Measurements from ENCODE around the gene TCF3. TPM values are rescaled to one million over a fixed set of nuclear protein-coding genes. Genes with fewer than 3 reads are reported as not detected.

TCF3 gene
- total RNA-seq, 1 donor from 2014 or later = 40.4 TPM

GRCh38 chr19:1580957-1581356 is 71.5 kb downstream of the TCF3 start:
- no peak for DNase-seq

GRCh38 chr19:1580382-1580781 is 72.0 kb downstream of the TCF3 start:
- DNase-seq = no peak

GRCh38 chr19:1579222-1579621 is 73.2 kb downstream of the TCF3 start:
- DNase-seq = no peak

- DNase-seq = no peak
Measured at GRCh38 chr19:1577929-1578618, 74.3 kb downstream of the TCF3 start.

- DNase-seq = no peak
Measured at GRCh38 chr19:1577090-1577928, 75.1 kb downstream of the TCF3 start.

GRCh38 chr19:1576242-1577089 is 75.9 kb downstream of the TCF3 start:
- no peak for DNase-seq

- DNase-seq = no peak
Measured at GRCh38 chr19:1575323-1576241, 76.8 kb downstream of the TCF3 start.

GRCh38 chr19:1574354-1575136 is 77.9 kb downstream of the TCF3 start:
- no peak for DNase-seq

GRCh38 chr19:1572795-1573194 is 79.6 kb downstream of the TCF3 start:
- no peak for DNase-seq

- DNase-seq = no peak
Measured at GRCh38 chr19:1571358-1571757, 81.1 kb downstream of the TCF3 start.

- no peak for DNase-seq
Measured at GRCh38 chr19:1570836-1571235, 81.6 kb downstream of the TCF3 start.

GRCh38 chr19:1569997-1570396 is 82.4 kb downstream of the TCF3 start:
- no peak for DNase-seq

GRCh38 chr19:1568320-1569019 is 83.9 kb downstream of the TCF3 start, which contains the start of gene MEX3D:
Gene MEX3D (minus strand): TSS chr19:1568325. CDS start chr19:1568058, 267 bp downstream.
- DNase-seq = peak; percentile 35

- DNase-seq = no peak
Measured at GRCh38 chr19:1567848-1568227, 84.6 kb downstream of the TCF3 start.

- no peak for DNase-seq
Measured at GRCh38 chr19:1567116-1567847, 85.1 kb downstream of the TCF3 start.

GRCh38 chr19:1566392-1567115 is 85.9 kb downstream of the TCF3 start:
- DNase-seq = peak; percentile 73

- DNase-seq = no peak
Measured at GRCh38 chr19:1563251-1563650, 89.2 kb downstream of the TCF3 start.

- DNase-seq = no peak
Measured at GRCh38 chr19:1561236-1561842, 91.1 kb downstream of the TCF3 start.
